HG02943 (cell line): ENCODE results near the gene KRT7.

Experiments
- ATAC-seq: cut with Tn5 transposase; IDR thresholded peaks from one replicate; pipeline ENCODE4 v1.9.1; 2021; ENCODE audit warnings: mild to moderate bottlenecking, low read depth, moderate library complexity; ENCODE audit not compliant: unreplicated experiment

The KRT7 gene

GRCh38 chr12:52210925-52211650 is 22.0 kb upstream of the KRT7 start:
- ATAC-seq: no peak

DNA sequence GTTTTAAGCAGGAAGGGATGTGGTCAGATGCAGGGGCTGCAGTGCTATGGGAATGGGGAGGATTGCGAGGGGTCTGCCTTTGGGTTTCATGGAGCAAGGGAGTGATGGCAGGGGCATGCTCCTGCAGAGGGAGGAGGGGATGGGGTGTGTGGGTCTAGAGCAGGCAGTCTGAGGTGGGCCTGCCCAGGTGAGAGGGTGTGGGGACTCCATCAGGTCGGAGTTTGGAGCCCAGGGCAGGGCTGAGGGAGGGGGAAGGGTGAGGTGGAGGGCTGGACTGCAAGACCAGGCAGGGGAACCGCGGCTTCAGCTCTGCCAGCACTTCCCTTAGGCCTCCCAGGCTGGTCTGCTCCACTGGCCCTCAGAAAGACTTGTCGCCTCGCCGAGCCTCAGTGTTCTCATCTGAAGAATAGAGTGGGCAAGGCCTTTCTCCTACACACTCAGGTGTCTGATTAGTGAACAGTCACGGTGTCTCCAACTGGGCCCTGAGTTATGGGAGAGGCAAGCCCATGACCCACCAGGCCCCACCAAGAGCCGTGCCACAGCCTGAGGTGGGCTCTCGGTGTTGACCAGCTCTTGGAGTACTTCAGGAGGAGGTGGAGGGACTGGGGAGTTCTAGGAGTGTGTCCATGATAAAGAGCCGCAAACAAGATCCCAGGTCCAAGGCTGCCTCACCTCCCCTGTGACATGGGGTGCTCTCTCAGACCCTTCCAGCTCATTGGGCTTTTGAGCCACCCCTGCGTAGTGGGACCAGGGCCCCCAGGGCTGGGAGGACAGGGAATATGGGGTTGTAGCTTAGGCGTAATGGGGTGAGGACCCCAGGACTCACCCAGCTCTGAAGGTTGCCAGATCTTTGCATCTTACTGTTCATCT is 21.1 kb upstream of the KRT7 start:
- ATAC-seq: no peak

GRCh38 chr12:52212701-52213563 is 20.1 kb upstream of the KRT7 start:
- ATAC-seq: no peak

DNA sequence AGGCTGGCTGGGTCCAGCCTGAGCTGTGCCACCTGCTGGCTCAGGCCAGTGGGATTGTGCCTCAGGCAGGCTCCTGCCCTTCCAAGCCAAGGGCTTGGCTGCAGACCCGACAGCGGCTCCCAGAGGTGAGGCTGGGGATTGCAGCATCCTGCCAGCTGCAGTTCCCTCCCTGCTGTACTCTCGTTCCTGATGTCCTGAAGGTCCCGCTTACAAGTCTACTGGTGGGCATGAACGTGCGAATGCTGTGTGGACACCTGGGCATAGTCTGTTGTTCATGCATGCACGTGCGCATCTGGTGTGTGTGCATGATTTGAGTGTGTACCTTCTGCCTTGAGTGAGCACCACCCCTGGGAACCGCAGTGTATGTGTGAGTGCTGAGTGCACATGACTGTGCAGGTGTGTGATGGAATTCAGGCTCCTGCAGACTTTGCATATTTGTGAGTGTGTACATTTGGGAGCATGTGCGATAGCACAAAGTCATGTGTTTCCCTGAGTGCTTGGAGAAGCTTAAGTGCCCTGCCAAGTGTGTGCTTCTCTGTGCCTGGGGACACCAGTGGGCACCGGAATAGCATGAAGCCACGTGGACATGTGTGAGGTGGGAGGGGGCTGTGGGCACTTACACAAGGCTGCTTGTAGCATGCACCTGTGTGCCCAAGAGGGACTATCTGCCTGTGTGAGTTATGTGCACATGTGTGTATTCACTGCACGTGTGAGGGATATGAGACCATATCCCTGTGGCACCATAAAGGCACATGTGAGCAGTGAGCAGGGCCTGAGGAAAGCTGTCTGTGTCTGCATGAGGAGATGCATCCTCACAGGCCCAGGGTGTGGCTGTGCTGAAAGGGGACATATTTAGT is 19.3 kb upstream of the KRT7 start:
- ATAC-seq: no peak

DNA sequence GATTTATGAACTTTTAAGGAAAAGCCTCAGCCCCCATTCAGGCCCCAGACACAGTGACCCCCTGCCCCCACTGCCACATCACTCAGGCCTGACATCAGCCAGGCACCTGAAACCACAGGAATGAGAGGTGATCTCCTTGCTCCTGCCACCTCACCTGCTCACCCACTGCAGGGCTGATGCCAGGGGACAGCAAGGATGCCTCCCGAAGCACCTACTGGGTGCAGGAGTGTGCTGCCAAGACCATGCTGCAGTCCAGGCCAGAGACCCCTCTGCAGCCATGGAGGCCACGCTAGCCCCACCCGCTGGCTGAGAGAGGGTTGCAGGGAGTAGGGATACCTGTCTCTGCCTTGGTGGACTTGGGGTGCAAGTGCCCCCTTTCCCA is 18.6 kb upstream of the KRT7 start:
- ATAC-seq: no peak

GRCh38 chr12:52215587-52216031 is 17.4 kb upstream of the KRT7 start:
- ATAC-seq: no peak

DNA sequence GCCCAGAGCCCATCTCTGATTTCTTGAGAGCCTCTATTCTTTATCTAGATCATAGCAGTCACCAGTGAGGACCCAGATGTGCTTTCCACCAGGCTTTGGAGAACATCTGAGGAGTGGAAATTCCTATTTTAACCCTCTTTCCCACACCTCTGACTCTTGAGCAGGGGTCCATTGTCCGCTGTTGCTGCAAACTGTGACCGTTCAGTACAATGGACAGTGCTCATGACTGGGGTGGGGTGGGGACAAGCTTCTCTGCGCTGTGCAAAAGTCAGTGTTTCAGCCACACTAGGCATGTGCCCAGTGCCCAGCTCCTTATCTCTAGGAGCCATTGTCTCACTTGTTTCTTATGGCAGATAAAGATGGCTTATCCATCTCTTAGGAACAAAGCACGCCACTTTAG is 16.9 kb upstream of the KRT7 start:
- no peak for ATAC-seq

- no peak for ATAC-seq
Measured at GRCh38 chr12:52216807-52217206, 16.2 kb upstream of the KRT7 start.

DNA sequence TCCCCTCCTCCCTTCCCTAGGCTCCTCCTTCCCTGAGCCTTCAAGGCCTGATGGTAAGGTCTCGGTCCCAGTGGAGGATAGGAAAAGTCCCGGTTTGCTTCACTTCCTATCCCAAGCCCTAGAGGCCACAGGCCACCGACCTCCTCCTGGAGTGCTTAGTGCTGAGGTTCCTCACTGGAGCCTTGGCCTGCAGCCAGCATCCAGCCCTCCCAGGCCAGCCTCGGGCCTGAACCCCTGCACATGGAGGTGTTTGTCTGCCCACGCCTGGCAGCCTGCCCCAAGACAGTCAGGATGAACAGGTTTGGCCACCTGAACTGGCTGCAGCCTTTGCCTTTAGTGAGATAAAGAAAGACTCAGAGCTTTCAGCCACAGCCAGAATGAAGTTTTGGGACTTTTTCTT is 15.8 kb upstream of the KRT7 start:
- no peak for ATAC-seq

DNA sequence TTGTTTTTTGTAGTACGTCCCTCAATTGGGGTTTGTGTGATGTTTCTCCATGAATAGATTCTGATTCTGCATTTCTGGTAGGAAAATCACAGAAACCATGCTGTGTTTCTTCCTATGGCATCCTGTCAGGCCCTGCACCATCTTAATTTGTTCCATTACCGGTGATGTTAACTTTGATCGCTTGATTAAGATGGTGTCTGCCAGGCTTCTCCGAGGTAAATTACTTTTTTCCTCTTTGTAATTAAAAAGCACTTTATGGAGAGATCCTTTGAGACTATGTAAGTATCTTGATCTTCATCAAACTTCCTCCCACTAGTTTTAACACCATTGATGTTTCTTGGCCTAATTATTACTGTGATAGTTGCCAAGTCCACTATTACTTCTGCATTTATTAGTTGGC is 15.0 kb upstream of the KRT7 start:
- ATAC-seq: no peak

- ATAC-seq: no peak
Measured at GRCh38 chr12:52220477-52220876, 12.6 kb upstream of the KRT7 start.

GRCh38 chr12:52221070-52221781 is 11.8 kb upstream of the KRT7 start:
- ATAC-seq: no peak

DNA sequence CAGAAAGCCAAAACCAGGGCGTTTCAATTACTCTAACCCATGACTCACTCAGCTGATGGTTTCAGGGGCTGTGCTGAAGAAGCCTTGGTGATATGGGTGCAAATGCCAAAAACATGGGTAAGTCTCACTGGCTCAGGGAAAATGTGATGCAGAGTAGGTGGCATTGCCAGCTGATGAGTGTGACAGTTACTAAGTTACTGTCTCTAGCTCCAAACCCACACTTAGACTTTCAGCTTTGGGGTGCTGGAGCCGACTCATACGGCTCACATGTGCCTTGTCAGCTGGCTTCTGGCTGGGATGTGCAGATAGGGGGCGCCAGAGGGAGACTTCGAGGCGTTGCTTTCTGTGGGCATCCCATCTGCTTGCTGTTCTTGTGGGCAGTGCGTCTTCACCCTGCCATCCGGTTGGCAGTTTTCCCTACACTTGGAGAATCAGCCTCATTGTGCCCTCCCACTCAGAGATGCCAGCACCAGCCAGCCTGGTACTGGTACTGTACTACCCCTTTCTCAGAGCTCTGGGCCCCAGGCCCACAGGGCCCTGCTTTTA is 11.1 kb upstream of the KRT7 start:
- no peak for ATAC-seq

DNA sequence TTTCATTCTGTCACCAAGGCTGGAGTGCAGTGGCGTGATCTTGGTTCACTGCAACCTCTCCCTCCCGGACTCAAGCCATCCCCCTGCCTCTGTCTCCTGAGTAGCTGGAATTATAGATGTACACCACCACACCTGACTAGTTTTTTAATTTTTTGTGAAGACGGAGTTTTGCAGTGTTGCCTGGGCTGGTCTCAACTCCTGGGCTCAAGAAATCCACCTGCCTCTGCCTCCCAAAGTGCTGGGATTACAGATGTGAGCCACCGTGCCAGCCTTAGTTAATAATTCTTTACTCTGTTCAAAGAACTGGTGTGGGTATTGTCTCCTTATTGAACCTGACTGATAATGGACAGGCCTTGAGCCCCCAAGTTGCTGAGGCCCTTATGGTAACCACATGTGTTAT is 10.4 kb upstream of the KRT7 start:
- no peak for ATAC-seq

GRCh38 chr12:52223406-52224039 is 9.5 kb upstream of the KRT7 start:
- no peak for ATAC-seq

- ATAC-seq: no peak
Measured at GRCh38 chr12:52224151-52224550, 8.9 kb upstream of the KRT7 start.

DNA sequence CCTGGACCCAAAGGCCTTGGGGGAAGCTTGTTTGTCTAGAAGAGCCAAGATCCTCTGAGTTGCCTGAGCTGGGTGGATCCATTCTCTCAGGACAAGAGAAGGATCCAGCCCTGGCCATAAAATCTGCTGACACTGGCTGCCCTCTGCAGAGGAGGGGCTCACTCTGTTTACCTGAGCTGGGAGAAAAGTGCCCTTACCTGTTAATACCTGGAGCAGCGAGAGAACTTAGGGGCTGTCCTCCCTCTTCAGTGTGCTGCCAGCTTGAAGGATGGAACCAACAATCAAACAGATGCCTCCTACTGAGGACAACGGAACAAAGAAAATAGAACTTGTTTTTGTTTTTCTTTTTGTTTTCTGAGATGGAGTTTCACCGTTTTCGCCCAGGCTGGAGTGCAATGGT is 7.3 kb upstream of the KRT7 start:
- no peak for ATAC-seq

- no peak for ATAC-seq
Measured at GRCh38 chr12:52226446-52226845, 6.6 kb upstream of the KRT7 start.
